A549 (cell line): ENCODE results near the gene MAPK11. TPM values are rescaled to one million over a fixed set of nuclear protein-coding genes. Genes with fewer than 3 reads are reported as not detected.

Experiments
- ATAC-seq, 2 experiments: fragments of 200-7000 bp in 1 of 2; fragments of >200 bp in 1 of 2; cut with Nextera tagmentation in 1 of 2; cut with Tn5 transposase in 1 of 2; 3 replicates each; pipeline versions ENCODE4 v1.8.0 to v1.9.1; 2018 to 2020; ENCODE audit warnings: mild to moderate bottlenecking in 1 of 2, moderate library complexity in 1 of 2
- CTCF ChIA-PET: fragments of 300-600 bp; sonication (Branson Sonifier 250); formaldehyde crosslinking; extraction: SDS; loops from one replicate; lab custom pipeline; 2021; ENCODE audit warnings: antibody characterized with exemption, inconsistent platforms; lab: Yijun Ruan, JAX
- POLR2A ChIA-PET: fragments of 350-600 bp; formaldehyde crosslinking; extraction: SDS; loops from one replicate; lab custom pipeline; 2021; ENCODE audit warnings: antibody characterized with exemption, inconsistent platforms; lab: Yijun Ruan, JAX
- DNase-seq, 2 experiments: peaks; one replicate each; pipeline versions ENCODE4 v3.0.0 to v3.0.0-alpha.2; 2011 to 2016; ENCODE audit warnings: low read depth in 1 of 2, low spot score in 1 of 2
- FAIRE-seq: peaks from 2 replicates; lab custom pipeline; 2011; peaks lifted over from hg19 to GRCh38; lab: Jason Lieb, UNC
- H3K27ac ChIP-seq, 2 experiments: fragments of >200 bp; sonication (Bioruptor Twin); formaldehyde crosslinking; 3 replicates each; pipeline ENCODE4 v1.5.1; 2016 to 2017
- H3K4me1 ChIP-seq: fragments of >200 bp; sonication (Bioruptor Twin); formaldehyde crosslinking; 3 replicates; pipeline ENCODE4 v1.6.1; 2016
- H3K4me2 ChIP-seq: fragments of >200 bp; sonication (Bioruptor Twin); formaldehyde crosslinking; 3 replicates; pipeline ENCODE4 v1.6.1; 2016
- H3K4me3 ChIP-seq: fragments of >200 bp; sonication (Bioruptor Twin); formaldehyde crosslinking; 3 replicates; pipeline ENCODE4 v1.5.1; 2016
- H3K9me3 ChIP-seq: fragments of >200 bp; sonication (Bioruptor Twin); formaldehyde crosslinking; 3 replicates; pipeline ENCODE4 v1.6.1; 2016
- CBX2 ChIP-seq: fragments of 200-600 bp; sonication (generic); IDR thresholded peaks from 2 replicates; pipeline ENCODE4 v1.6.1; 2016; ENCODE audit warnings: low read depth, mild to moderate bottlenecking, borderline replicate concordance
- CBX8 ChIP-seq: fragments of 200-600 bp; sonication (generic); IDR thresholded peaks from 2 replicates; pipeline ENCODE4 v1.6.1; 2016
- EP300 ChIP-seq, 2 experiments: fragments of >200 bp; sonication (Bioruptor Twin); formaldehyde crosslinking; IDR thresholded peaks; 2 replicates in 1 of 2; 3 replicates in 1 of 2; pipeline ENCODE4 v1.6.1; 2016 to 2017
- ESRRA ChIP-seq: fragments of 150-350 bp; IDR thresholded peaks from 2 replicates; pipeline ENCODE4 v1.6.1; 2014; ENCODE audit warnings: mild to moderate bottlenecking, low read length, borderline replicate concordance
- FOSB ChIP-seq: fragments of 250-450 bp; sonication (Bioruptor Pico); IDR thresholded peaks from 2 replicates; pipeline ENCODE4 v1.5.0; 2020; ENCODE audit warnings: mild to moderate bottlenecking, moderate library complexity
- FOXS1 ChIP-seq: fragments of 250-450 bp; sonication (Bioruptor Pico); IDR thresholded peaks from 2 replicates; pipeline ENCODE4 v1.5.0; 2020; ENCODE audit warnings: mild to moderate bottlenecking, moderate library complexity
- GATA3 ChIP-seq: IDR thresholded peaks from 2 replicates; pipeline ENCODE4 v1.6.1; 2012; ENCODE audit warnings: borderline replicate concordance
- HDAC2 ChIP-seq: fragments of 200-600 bp; sonication (generic); IDR thresholded peaks from 2 replicates; pipeline ENCODE4 v1.6.1; 2016
- HEYL ChIP-seq: fragments of 250-450 bp; sonication (Bioruptor Pico); IDR thresholded peaks from 2 replicates; pipeline ENCODE4 v1.8.0; 2021; ENCODE audit warnings: mild to moderate bottlenecking, moderate library complexity
- HOXB13 ChIP-seq: fragments of 250-450 bp; sonication (Bioruptor Pico); IDR thresholded peaks from 2 replicates; pipeline ENCODE4 v1.5.0; 2020; ENCODE audit warnings: low read depth, mild to moderate bottlenecking, moderate library complexity
- HOXB5 ChIP-seq: fragments of 250-450 bp; sonication (Bioruptor Pico); IDR thresholded peaks from 2 replicates; pipeline ENCODE4 v1.5.0; 2020; ENCODE audit warnings: mild to moderate bottlenecking, moderate library complexity
- KDM1A ChIP-seq: fragments of 200-600 bp; sonication (generic); IDR thresholded peaks from 2 replicates; pipeline ENCODE4 v1.6.1; 2016; ENCODE audit warnings: low read depth, mild to moderate bottlenecking
- KDM5A ChIP-seq: fragments of 200-600 bp; sonication (generic); IDR thresholded peaks from 2 replicates; pipeline ENCODE4 v1.6.1; 2016; ENCODE audit warnings: antibody characterized with exemption, mild to moderate bottlenecking
- MAZ ChIP-seq: fragments of 150-350 bp; IDR thresholded peaks from 2 replicates; pipeline ENCODE4 v1.6.1; 2014; ENCODE audit warnings: antibody characterized with exemption, low read depth, low read length, borderline replicate concordance
- MYC ChIP-seq: IDR thresholded peaks from 2 replicates; pipeline ENCODE4 v1.6.1; 2012; ENCODE audit warnings: mild to moderate bottlenecking, inconsistent platforms, low read length, improper control_type of control experiment, borderline replicate concordance
- NR3C1 ChIP-seq: fragments of >200 bp; sonication (Bioruptor Twin); formaldehyde crosslinking; IDR thresholded peaks from 3 replicates; pipeline ENCODE4 v1.6.1; 2017
- PHF8 ChIP-seq: fragments of 200-600 bp; sonication (generic); IDR thresholded peaks from 2 replicates; pipeline ENCODE4 v1.6.1; 2016; ENCODE audit warnings: low read depth, mild to moderate bottlenecking, antibody characterized with exemption, moderate library complexity, borderline replicate concordance
- POLR2A ChIP-seq: IDR thresholded peaks from 2 replicates; pipeline ENCODE4 v1.6.1; 2012; ENCODE audit warnings: mild to moderate bottlenecking, low read length
- RAD21 ChIP-seq, 2 experiments: fragments of >200 bp in 1 of 2; sonication (Bioruptor Twin) in 1 of 2; formaldehyde crosslinking in 1 of 2; IDR thresholded peaks in 1 of 2; conservative IDR thresholded peaks in 1 of 2; 2 replicates in 1 of 2; 3 replicates in 1 of 2; pipeline ENCODE4 v1.6.1; 2012 to 2018; ENCODE audit warnings: inconsistent platforms in 1 of 2
- RCOR1 ChIP-seq: fragments of 150-350 bp; IDR thresholded peaks from 2 replicates; pipeline ENCODE4 v1.6.1; 2014; ENCODE audit warnings: antibody characterized with exemption, low read length, low read depth
- RFX5 ChIP-seq: fragments of 450-650 bp; IDR thresholded peaks from 2 replicates; pipeline ENCODE4 v1.7.1; 2014; ENCODE audit warnings: antibody characterized with exemption, mild to moderate bottlenecking, moderate library complexity
- SMC3 ChIP-seq: fragments of >200 bp; sonication (Bioruptor Twin); formaldehyde crosslinking; IDR thresholded peaks from 3 replicates; pipeline ENCODE4 v1.6.1; 2018; ENCODE audit warnings: inconsistent platforms
- SREBF2 ChIP-seq: fragments of 450-650 bp; IDR thresholded peaks from 2 replicates; pipeline ENCODE4 v1.6.1; 2014; ENCODE audit warnings: mild to moderate bottlenecking, moderate library complexity
- ZSCAN20 ChIP-seq: fragments of 250-450 bp; sonication (Bioruptor Pico); IDR thresholded peaks from 2 replicates; pipeline ENCODE4 v1.8.0; 2022; ENCODE audit warnings: mild to moderate bottlenecking, moderate library complexity
- WGBS: methylation state at CpG from one replicate; pipeline ENCODE4 v1.1.6; 2017; ENCODE audit errors: missing lambda C conversion rate; 5-methylcytosine and 5-hydroxymethylcytosine counted together
- polyA plus RNA-seq, 4 experiments: library from polyadenylated mRNA; depleted of rRNA in 3 of 4; stranded (reverse); fragments of >200 nt; fragmentation: RNase III in 1 of 4; extraction: RNeasy Plus Mini Kit Qiagen cat#74134 plus additional on column Dnase treatment in 1 of 4; gene quantifications; 2 replicates in 3 of 4; 3 replicates in 1 of 4; pipeline ENCODE4 v1.2.3, GENCODE V29; 2011 to 2017
- TF ChIP-seq, protein P1 (sequence below): fragments of 250-450 bp; sonication (Bioruptor Pico); IDR thresholded peaks from 2 replicates; pipeline ENCODE4 v1.5.0; 2020; ENCODE audit warnings: low read depth, mild to moderate bottlenecking, moderate library complexity
- TF ChIP-seq, protein P2 (sequence below): fragments of >200 bp; sonication (Bioruptor Twin); formaldehyde crosslinking; IDR thresholded peaks from 2 replicates; pipeline ENCODE4 v1.6.1; 2016
- TF ChIP-seq, protein P3 (sequence below): fragments of >200 bp; sonication (Bioruptor Twin); formaldehyde crosslinking; IDR thresholded peaks from 3 replicates; pipeline ENCODE4 v1.6.1; 2016
- TF ChIP-seq, protein P4 (sequence below): IDR thresholded peaks from 2 replicates; pipeline ENCODE4 v1.6.1; 2012; ENCODE audit warnings: low read depth, borderline replicate concordance
- TF ChIP-seq, protein P5 (sequence below): fragments of >200 bp; sonication (Bioruptor Twin); formaldehyde crosslinking; IDR thresholded peaks from 3 replicates; pipeline ENCODE4 v1.5.1; 2016

The MAPK11 gene
- polyA plus RNA-seq, 2 of the 4 experiments (the other 2 are of a cell fraction) = 1.6 to 5.5 TPM

DNA sequence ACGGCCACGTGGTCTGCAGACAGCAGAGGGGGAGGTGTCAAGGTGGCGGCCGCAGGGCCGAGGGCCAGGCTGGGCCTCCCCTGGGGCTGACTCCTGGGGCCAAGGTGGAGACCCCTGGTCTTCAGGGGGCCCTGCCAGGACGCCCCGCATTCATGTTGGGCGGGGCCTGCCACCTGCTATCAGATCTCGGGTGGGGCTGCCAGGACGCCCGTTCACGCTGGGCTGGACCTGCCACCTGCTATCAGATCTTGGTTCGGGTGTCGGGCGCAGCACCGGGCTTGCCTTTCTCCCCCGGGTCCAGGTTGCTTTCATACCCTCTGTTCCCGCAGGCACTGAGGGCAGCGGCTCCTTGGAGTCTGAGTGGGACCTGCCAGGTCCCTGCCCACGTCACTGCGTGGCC is 16.1 kb upstream of the MAPK11 start:
- Histone ChIP-seq H3K4me2 (no peak overlapping the region), H3K27ac (no peak overlapping the region), H3K4me1 (peaks cover 17% of the 10 kb centered on the region)
- whole genome bisulfite sequencing = 94% methylated on average over 11 of the region's 21 CpGs
- POLR2A ChIA-PET = no interaction called here
- TF ChIP-seq ESRRA (no peak), RCOR1 (no peak), HOXB5 (CRISPR knock-in tag) (no peak)
- TF ChIP-seq, all 56 proteins: peak for 0
- Histone ChIP-seq H3K4me3 (no peak overlapping the region), H3K9me3 (no peaks in the 10 kb centered on the region)
- CTCF ChIA-PET = no interaction called here
- DNase-seq (no peak), ATAC-seq (no peak), FAIRE-seq (no peak)

DNA sequence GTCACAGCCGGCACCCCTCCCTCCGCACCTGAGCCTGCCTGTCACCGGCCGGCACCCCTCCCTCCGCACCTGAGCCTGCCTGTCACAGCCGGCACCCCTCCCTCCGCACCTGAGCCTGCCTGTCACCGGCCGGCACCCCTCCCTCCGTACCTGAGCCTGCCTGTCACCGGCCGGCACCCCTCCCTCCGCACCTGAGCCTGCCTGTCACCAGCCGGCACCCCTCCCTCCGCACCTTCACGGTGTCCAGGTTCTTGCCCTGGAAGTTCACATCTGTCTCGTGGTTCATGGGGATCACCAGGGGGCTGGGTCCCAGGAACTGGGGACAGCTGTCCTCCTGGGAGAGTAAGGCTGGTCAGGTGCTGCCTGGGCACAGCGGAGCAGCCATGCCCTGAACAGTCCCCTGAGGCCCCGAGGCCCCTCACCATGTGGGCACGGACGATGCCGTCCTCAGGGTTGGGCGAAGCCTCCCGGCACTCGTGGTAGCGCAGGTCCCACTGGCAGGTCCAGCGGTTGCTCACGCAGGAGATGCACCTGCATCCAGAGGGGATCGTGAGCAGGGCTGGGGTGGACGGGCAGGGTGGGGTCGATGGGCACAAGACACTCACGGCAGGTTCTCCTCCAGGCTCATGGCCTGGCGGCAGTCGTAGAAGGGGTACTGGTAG is 15.5 kb upstream of the MAPK11 start:
- no peak overlapping the region for H3K4me3 ChIP-seq
- no peak overlapping the region for H3K27ac ChIP-seq
- FAIRE-seq = no peak
- 96% methylated on average over 11 of the region's 34 CpGs for WGBS
- no peaks in the 10 kb centered on the region for H3K9me3 ChIP-seq
- H3K4me1 ChIP-seq = peaks cover 17% of the 10 kb centered on the region
- ChIA-PET CTCF (no interaction called here), POLR2A (no interaction called here)
- no peak for ATAC-seq
- DNase-seq = no peak
- H3K4me2 ChIP-seq = no peak overlapping the region
- TF ChIP-seq HDAC2 (no peak), NR3C1 (no peak), ZSCAN20 (CRISPR knock-in tag) (no peak), RAD21 (conservative IDR thresholded peaks at IDR 0.05 in 1 of 2, IDR thresholded peaks at IDR 0.05 in 1 of 2) (no peak), RFX5 (no peak), KDM1A (no peak), GATA3 (no peak), SMC3 (no peak), FOSB (CRISPR knock-in tag) (no peak), FOXS1 (CRISPR knock-in tag) (no peak), MAZ (no peak), CBX2 (no peak), PHF8 (no peak), POLR2A (no peak)
- TF ChIP-seq, protein P1, sequence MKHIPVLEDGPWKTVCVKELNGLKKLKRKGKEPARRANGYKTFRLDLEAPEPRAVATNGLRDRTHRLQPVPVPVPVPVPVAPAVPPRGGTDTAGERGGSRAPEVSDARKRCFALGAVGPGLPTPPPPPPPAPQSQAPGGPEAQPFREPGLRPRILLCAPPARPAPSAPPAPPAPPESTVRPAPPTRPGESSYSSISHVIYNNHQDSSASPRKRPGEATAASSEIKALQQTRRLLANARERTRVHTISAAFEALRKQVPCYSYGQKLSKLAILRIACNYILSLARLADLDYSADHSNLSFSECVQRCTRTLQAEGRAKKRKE (CRISPR knock-in tag) = no peak
- TF ChIP-seq, protein P2, sequence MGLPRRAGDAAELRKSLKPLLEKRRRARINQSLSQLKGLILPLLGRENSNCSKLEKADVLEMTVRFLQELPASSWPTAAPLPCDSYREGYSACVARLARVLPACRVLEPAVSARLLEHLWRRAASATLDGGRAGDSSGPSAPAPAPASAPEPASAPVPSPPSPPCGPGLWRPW = no peak
- TF ChIP-seq, protein P3, sequence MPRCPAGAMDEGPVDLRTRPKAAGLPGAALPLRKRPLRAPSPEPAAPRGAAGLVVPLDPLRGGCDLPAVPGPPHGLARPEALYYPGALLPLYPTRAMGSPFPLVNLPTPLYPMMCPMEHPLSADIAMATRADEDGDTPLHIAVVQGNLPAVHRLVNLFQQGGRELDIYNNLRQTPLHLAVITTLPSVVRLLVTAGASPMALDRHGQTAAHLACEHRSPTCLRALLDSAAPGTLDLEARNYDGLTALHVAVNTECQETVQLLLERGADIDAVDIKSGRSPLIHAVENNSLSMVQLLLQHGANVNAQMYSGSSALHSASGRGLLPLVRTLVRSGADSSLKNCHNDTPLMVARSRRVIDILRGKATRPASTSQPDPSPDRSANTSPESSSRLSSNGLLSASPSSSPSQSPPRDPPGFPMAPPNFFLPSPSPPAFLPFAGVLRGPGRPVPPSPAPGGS = no peak
- TF ChIP-seq, protein P4, sequence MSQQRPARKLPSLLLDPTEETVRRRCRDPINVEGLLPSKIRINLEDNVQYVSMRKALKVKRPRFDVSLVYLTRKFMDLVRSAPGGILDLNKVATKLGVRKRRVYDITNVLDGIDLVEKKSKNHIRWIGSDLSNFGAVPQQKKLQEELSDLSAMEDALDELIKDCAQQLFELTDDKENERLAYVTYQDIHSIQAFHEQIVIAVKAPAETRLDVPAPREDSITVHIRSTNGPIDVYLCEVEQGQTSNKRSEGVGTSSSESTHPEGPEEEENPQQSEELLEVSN = no peak

DNA sequence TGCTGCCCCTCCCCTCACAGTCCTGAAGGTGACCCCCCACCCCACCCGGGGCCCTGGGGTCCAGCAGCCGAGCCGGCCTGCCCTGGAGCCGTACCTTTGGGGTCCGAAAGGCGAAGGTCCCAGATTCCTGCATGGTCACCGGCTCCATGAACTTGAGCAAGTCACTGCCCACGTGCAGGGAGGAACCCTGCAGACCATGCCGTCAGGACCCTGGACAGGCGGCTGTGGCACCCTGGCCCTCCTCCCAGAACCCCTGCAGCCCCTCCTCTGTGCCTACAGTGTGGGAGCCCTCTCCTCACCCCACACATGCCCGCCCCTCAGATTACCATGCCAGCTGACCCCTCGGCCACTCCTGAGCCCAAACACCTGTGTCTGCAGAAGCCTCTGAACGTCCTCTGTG is 14.3 kb upstream of the MAPK11 start:
- no peak for DNase-seq
- H3K4me3 ChIP-seq = no peak overlapping the region
- no peak overlapping the region for H3K27ac ChIP-seq
- no peak overlapping the region for H3K4me2 ChIP-seq
- TF ChIP-seq, protein P5, sequence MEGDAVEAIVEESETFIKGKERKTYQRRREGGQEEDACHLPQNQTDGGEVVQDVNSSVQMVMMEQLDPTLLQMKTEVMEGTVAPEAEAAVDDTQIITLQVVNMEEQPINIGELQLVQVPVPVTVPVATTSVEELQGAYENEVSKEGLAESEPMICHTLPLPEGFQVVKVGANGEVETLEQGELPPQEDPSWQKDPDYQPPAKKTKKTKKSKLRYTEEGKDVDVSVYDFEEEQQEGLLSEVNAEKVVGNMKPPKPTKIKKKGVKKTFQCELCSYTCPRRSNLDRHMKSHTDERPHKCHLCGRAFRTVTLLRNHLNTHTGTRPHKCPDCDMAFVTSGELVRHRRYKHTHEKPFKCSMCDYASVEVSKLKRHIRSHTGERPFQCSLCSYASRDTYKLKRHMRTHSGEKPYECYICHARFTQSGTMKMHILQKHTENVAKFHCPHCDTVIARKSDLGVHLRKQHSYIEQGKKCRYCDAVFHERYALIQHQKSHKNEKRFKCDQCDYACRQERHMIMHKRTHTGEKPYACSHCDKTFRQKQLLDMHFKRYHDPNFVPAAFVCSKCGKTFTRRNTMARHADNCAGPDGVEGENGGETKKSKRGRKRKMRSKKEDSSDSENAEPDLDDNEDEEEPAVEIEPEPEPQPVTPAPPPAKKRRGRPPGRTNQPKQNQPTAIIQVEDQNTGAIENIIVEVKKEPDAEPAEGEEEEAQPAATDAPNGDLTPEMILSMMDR = no peak
- TF ChIP-seq HDAC2 (no peak), HOXB13 (CRISPR knock-in tag) (no peak), POLR2A (no peak), CBX8 (no peak), FOXS1 (CRISPR knock-in tag) (no peak), SREBF2 (no peak), HEYL (CRISPR knock-in tag) (no peak), EP300 (IDR thresholded peaks at IDR 0.05) (no peak), KDM5A (no peak), MAZ (no peak), MYC (no peak), KDM1A (no peak)
- H3K4me1 ChIP-seq = peaks cover 17% of the 10 kb centered on the region
- ChIA-PET CTCF (no interaction called here), POLR2A (no interaction called here)
- 100% methylated on average over 3 of the region's 13 CpGs for WGBS
- H3K9me3 ChIP-seq = no peaks in the 10 kb centered on the region
- ATAC-seq = no peak
- no peak for FAIRE-seq
